IMR-90 (cell line): ENCODE measurements around the gene DNAJB7. TPM values are rescaled to one million over a fixed set of nuclear protein-coding genes. Genes with fewer than 3 reads are reported as not detected.

Experiments used
- ATAC-seq: fragments of 200-7000 bp; cut with Tn5 transposase; 2 replicates; pipeline ENCODE4 v1.9.1; 2020; ENCODE audit warnings: low read depth, mild to moderate bottlenecking, moderate library complexity
- BruUV-seq: library from RNA; stranded (reverse); fragments of 400-500 nt; replicated peaks from 2 replicates; lab custom pipeline; 2021; lab: Mats Ljungman, UMichigan
- CTCF ChIA-PET: fragments of 300-600 bp; formaldehyde crosslinking; extraction: SDS; loops from one replicate; lab custom pipeline; 2021; ENCODE audit warnings: antibody characterized with exemption; lab: Yijun Ruan, JAX
- POLR2A ChIA-PET: fragments of 300-600 bp; sonication (Branson Sonifier 250); formaldehyde crosslinking; loops from one replicate; lab custom pipeline; 2022; ENCODE audit warnings: antibody characterized with exemption; ENCODE audit not compliant: unreplicated experiment; lab: Charles Lee
- DNase-seq: peaks from one replicate; pipeline ENCODE4 v3.0.0; 2013
- H2AFZ ChIP-seq: replicated peaks from 2 replicates; pipeline ENCODE3; 2013; ENCODE audit warnings: low read length, mild to moderate bottlenecking; ENCODE audit not compliant: poor library complexity
- H2AK5ac ChIP-seq: 2 replicates; pipeline ENCODE4 v1.6.1; 2013; ENCODE audit warnings: low read depth, low read length, inconsistent platforms
- H2AK9ac ChIP-seq: replicated peaks from 2 replicates; pipeline ENCODE3; 2013; ENCODE audit warnings: mild to moderate bottlenecking, low read depth, low read length, moderate library complexity; ENCODE audit not compliant: poor library complexity
- H2BK120ac ChIP-seq: 2 replicates; pipeline ENCODE4 v1.6.1; 2013; ENCODE audit warnings: low read depth, low read length, inconsistent platforms
- H2BK15ac ChIP-seq: 3 replicates; pipeline ENCODE4 v1.6.1; 2013; ENCODE audit warnings: low read depth, low read length, inconsistent platforms
- H2BK20ac ChIP-seq: 2 replicates; pipeline ENCODE4 v1.6.1; 2013; ENCODE audit warnings: low read depth, mild to moderate bottlenecking, inconsistent platforms, low read length, moderate library complexity
- H2BK5ac ChIP-seq: 2 replicates; pipeline ENCODE4 v1.6.1; 2013; ENCODE audit warnings: mild to moderate bottlenecking, low read depth, low read length, inconsistent platforms; ENCODE audit not compliant: poor library complexity, severe bottlenecking
- H3K14ac ChIP-seq: replicated peaks from 2 replicates; pipeline ENCODE4 v1.6.1; 2013; ENCODE audit warnings: low read depth, low read length, inconsistent platforms
- H3K18ac ChIP-seq: 2 replicates; pipeline ENCODE4 v1.6.1; 2013; ENCODE audit warnings: low read depth, low read length, control low read depth
- H3K23ac ChIP-seq: 2 replicates; pipeline ENCODE4 v1.6.1; 2013; ENCODE audit warnings: low read depth, low read length, inconsistent platforms
- H3K27ac ChIP-seq: 2 replicates; pipeline ENCODE4 v1.5.1; 2013; ENCODE audit warnings: mild to moderate bottlenecking, control low read depth, low read length; ENCODE audit not compliant: insufficient read depth
- H3K27me3 ChIP-seq: 2 replicates; pipeline ENCODE4 v1.6.1; 2013; ENCODE audit warnings: low read length; ENCODE audit not compliant: control insufficient read depth, insufficient read depth
- H3K36me3 ChIP-seq: 2 replicates; pipeline ENCODE4 v1.6.1; 2013; ENCODE audit warnings: low read length, mixed read lengths; ENCODE audit not compliant: control insufficient read depth, insufficient read depth
- H3K4ac ChIP-seq: 2 replicates; pipeline ENCODE4 v1.6.1; 2013; ENCODE audit warnings: low read depth, low read length, inconsistent platforms
- H3K4me1 ChIP-seq: 2 replicates; pipeline ENCODE4 v1.6.1; 2013; ENCODE audit warnings: low read length, mixed read lengths; ENCODE audit not compliant: control insufficient read depth, insufficient read depth
- H3K4me2 ChIP-seq: 2 replicates; pipeline ENCODE4 v1.6.1; 2013; ENCODE audit warnings: low read depth, mild to moderate bottlenecking, control low read depth, low read length, moderate library complexity
- H3K4me3 ChIP-seq: 2 replicates; pipeline ENCODE4 v1.5.1; 2013; ENCODE audit warnings: low read depth, mild to moderate bottlenecking, control low read depth, low read length, moderate library complexity; ENCODE audit not compliant: insufficient read depth
- H3K56ac ChIP-seq: 2 replicates; pipeline ENCODE4 v1.6.1; 2013; ENCODE audit warnings: low read length, inconsistent platforms; ENCODE audit not compliant: insufficient read depth; ENCODE audit errors: extremely low read depth
- H3K79me1 ChIP-seq, 2 experiments: 2 replicates each; pipeline ENCODE4 v1.6.1; 2013; ENCODE audit warnings: low read length in 2 of 2, inconsistent platforms in 1 of 2, low read depth in 1 of 2
- H3K9ac ChIP-seq: 2 replicates; pipeline ENCODE4 v1.6.1; 2013; ENCODE audit warnings: low read depth, low read length, control low read depth
- H3K9me1 ChIP-seq: 2 replicates; pipeline ENCODE4 v1.6.1; 2013; ENCODE audit warnings: low read length, inconsistent platforms; ENCODE audit not compliant: insufficient read depth
- H3K9me3 ChIP-seq: 2 replicates; pipeline ENCODE4 v1.6.1; 2013; ENCODE audit warnings: low read length; ENCODE audit not compliant: control insufficient read depth, insufficient read depth
- H4K20me1 ChIP-seq: 2 replicates; pipeline ENCODE4 v1.6.1; 2013; ENCODE audit warnings: low read length, inconsistent platforms; ENCODE audit not compliant: insufficient read depth
- H4K5ac ChIP-seq: 2 replicates; pipeline ENCODE4 v1.6.1; 2013; ENCODE audit warnings: mild to moderate bottlenecking, low read depth, low read length, control low read depth
- H4K8ac ChIP-seq, 2 experiments: 2 replicates each; pipeline ENCODE4 v1.6.1; 2013; ENCODE audit warnings: low read depth in 2 of 2, low read length in 2 of 2, control low read depth in 1 of 2, inconsistent platforms in 1 of 2
- H4K91ac ChIP-seq: 2 replicates; pipeline ENCODE4 v1.6.1; 2013; ENCODE audit warnings: low read depth, low read length, inconsistent platforms; ENCODE audit not compliant: insufficient read depth
- FOS ChIP-seq: fragments of 150-350 bp; IDR thresholded peaks from 2 replicates; pipeline ENCODE4 v1.6.1; 2016; ENCODE audit warnings: low read depth, low read length
- MAFK ChIP-seq: IDR thresholded peaks from 2 replicates; pipeline ENCODE4 v1.6.1; 2012; ENCODE audit warnings: low read depth, low read length, improper control_type of control experiment
- MXI1 ChIP-seq: IDR thresholded peaks from 2 replicates; pipeline ENCODE4 v1.6.1; 2012; ENCODE audit warnings: low read depth, mild to moderate bottlenecking, low read length, moderate library complexity, borderline replicate concordance
- RAD21 ChIP-seq: IDR thresholded peaks from 2 replicates; pipeline ENCODE4 v1.6.1; 2012; ENCODE audit warnings: low read length, improper control_type of control experiment
- SMC3 ChIP-seq: fragments of 150-350 bp; IDR thresholded peaks from 2 replicates; pipeline ENCODE4 v1.6.1; 2016; ENCODE audit warnings: low read depth, mild to moderate bottlenecking, antibody characterized with exemption, low read length, moderate library complexity
- WGBS, 2 experiments: methylation state at CpG; one replicate each; pipeline versions ENCODE4 v1.1.5 to v1.1.7; 2013; ENCODE audit warnings: missing lambda C conversion rate in 2 of 2; ENCODE audit not compliant: insufficient read length in 1 of 2; ENCODE audit errors: extremely low coverage in 2 of 2; 5-methylcytosine and 5-hydroxymethylcytosine counted together
- dilution Hi-C: fragments of 300-500 bp; cut with HindIII; formaldehyde crosslinking; loops from one replicate; pipeline ENCODE4 v1.14.3; 2018; ENCODE audit warnings: low sequenced_read_pairs; ENCODE audit not compliant: unreplicated experiment
- in situ Hi-C: fragments of 300-500 bp; cut with MboI; formaldehyde crosslinking; loops from 3 replicates; pipeline ENCODE4 v1.14.3; 2019; ENCODE audit warnings: low sequenced_read_pairs, inconsistent platforms, mixed read lengths
- intact Hi-C: fragments of 100-400 bp; cut with micrococcal nuclease; formaldehyde crosslinking; loops from 2 replicates; pipeline ENCODE4 v1.10.0; 2022
- polyA plus RNA-seq, 3 experiments: library from polyadenylated mRNA; depleted of rRNA; stranded (reverse); fragments of >200 nt; gene quantifications; 2 replicates each; pipeline ENCODE4 v1.2.3, GENCODE V29; 2012; ENCODE audit warnings: low replicate concordance in 1 of 3
- total RNA-seq: library from RNA; depleted of rRNA; stranded (reverse); fragments of >200 nt; gene quantifications from 2 replicates; pipeline ENCODE4 v1.2.3, GENCODE V29; 2012
- TF ChIP-seq, protein P1 (sequence below): conservative IDR thresholded peaks from 2 replicates; pipeline ENCODE4 v1.5.1; 2012; ENCODE audit warnings: mild to moderate bottlenecking, low read depth, low read length, improper control_type of control experiment

DNAJB7 gene
- total and polyA plus RNA-seq, 2 of the 4 experiments (the other 2 are of a cell fraction), result not detected

DNA sequence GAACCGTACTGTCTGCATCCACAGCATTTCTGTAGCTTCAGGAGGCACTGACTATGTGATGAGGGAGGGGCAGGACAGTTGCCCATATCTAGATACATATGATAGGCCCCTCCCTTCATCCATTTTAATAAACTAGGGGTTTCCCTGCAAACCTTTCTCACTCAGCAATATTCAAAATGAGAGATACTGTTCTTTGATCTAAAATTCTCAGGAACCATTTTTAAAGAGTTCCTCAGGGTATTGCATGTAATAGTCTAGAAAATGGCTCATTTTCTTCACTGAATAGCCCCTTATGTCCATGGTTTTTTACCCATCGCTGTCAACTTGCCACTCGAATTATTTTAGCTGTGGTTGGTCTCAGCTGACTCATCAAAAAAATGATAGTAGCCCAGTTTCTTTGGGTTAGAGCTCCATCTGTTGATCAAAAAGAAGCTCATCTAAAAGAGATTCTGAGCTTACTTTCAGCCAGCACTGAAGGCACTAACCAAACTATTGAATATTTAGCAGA, 37.0 kb upstream of the DNAJB7 start:
- no peak overlapping the region for H3K4ac ChIP-seq
- no peaks in the 10 kb centered on the region for H3K27me3 ChIP-seq
- H4K91ac ChIP-seq, result no peak overlapping the region
- ChIA-PET CTCF (interaction anchor here (0.6 to 1.8 kb wide), 11 partner anchors 9 to 498 kb away, joined by 3 to 4 read pairs (median 3); no protein-coding TSS in a partner anchor), POLR2A (interaction anchor here (0.5 to 1.0 kb wide), 2 partner anchors 80 to 126 kb away, joined by 5 read pairs; partner anchors contain the start of gene SLC25A17)
- 19% methylated on average over 2 of the region's 3 CpGs; no CpG with 5 or more reads in 1 of the 2 experiments for WGBS, 2 experiments
- intact Hi-C loops (loop anchor here (1.0 to 10.0 kb wide), 5 partner anchors 54 to 524 kb away; partner anchors contain the start of gene SGSM3), in situ Hi-C loops (loop anchor here (25.0 kb wide), 1 partner anchor 462 kb away; no protein-coding TSS in a partner anchor), dilution Hi-C loops (no loop called here)
- ATAC-seq (peak; percentile 88), DNase-seq (peak; percentile 67)
- H2AK9ac ChIP-seq, result no peak overlapping the region
- H4K8ac ChIP-seq, result no peak overlapping the region; a peak in 1 of 4 replicates
- H3K23ac ChIP-seq, result 0 out of 2 replicates have a peak overlapping the region, but pooled peaks have one; percentile 13
- H3K79me1 ChIP-seq, result peaks cover 0 to 7% of the 10 kb centered on the region in 2 experiments; a peak in 1 of 4 replicates
- TF ChIP-seq RAD21 (peak; percentile 77), MAFK (peak; percentile 99), MXI1 (no peak), FOS (0 out of 2 replicates have a peak, but pooled peaks have one; percentile 7), SMC3 (peak; percentile 60; the same call in 1 of the 2 replicates)
- TF ChIP-seq, protein P1, sequence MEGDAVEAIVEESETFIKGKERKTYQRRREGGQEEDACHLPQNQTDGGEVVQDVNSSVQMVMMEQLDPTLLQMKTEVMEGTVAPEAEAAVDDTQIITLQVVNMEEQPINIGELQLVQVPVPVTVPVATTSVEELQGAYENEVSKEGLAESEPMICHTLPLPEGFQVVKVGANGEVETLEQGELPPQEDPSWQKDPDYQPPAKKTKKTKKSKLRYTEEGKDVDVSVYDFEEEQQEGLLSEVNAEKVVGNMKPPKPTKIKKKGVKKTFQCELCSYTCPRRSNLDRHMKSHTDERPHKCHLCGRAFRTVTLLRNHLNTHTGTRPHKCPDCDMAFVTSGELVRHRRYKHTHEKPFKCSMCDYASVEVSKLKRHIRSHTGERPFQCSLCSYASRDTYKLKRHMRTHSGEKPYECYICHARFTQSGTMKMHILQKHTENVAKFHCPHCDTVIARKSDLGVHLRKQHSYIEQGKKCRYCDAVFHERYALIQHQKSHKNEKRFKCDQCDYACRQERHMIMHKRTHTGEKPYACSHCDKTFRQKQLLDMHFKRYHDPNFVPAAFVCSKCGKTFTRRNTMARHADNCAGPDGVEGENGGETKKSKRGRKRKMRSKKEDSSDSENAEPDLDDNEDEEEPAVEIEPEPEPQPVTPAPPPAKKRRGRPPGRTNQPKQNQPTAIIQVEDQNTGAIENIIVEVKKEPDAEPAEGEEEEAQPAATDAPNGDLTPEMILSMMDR, result peak; percentile 66
- H3K27ac ChIP-seq, result no peak overlapping the region
- no TSS peak for BruUV-seq
- no peaks in the 10 kb centered on the region for H4K20me1 ChIP-seq
- H3K9me1 ChIP-seq, result no peaks in the 10 kb centered on the region
- no peak overlapping the region for H2BK15ac ChIP-seq
- H3K14ac ChIP-seq, result no peak overlapping the region
- H3K9ac ChIP-seq, result no peak overlapping the region
- no peak overlapping the region for H2BK5ac ChIP-seq
- H2AK5ac ChIP-seq, result no peak overlapping the region
- no peak overlapping the region for H3K4me2 ChIP-seq
- no peaks in the 10 kb centered on the region for H3K4me1 ChIP-seq
- H3K4me3 ChIP-seq, result no peak overlapping the region
- H2AFZ ChIP-seq, result no peak overlapping the region
- no peak overlapping the region for H2BK120ac ChIP-seq
- 0 out of 2 replicates have a peak overlapping the region, but pooled peaks have one; percentile 16 for H2BK20ac ChIP-seq
- no peaks in the 10 kb centered on the region for H3K9me3 ChIP-seq
- no peak overlapping the region for H4K5ac ChIP-seq
- H3K36me3 ChIP-seq, result peaks cover under 1% of the 10 kb centered on the region
- no peak overlapping the region for H3K18ac ChIP-seq
- no peak overlapping the region for H3K56ac ChIP-seq
